Thymus (tissue), 11 donors: ENCODE data around the gene CFAP73. TPM values are rescaled to one million over a fixed set of nuclear protein-coding genes. Genes with fewer than 3 reads are reported as not detected.
A peak's percentile ranks its signal among the peaks of the same experiment; 100 is the strongest.

Source experiments
- DNase-seq, 9 donors: peaks; one replicate each; pipeline ENCODE4 v3.0.0-alpha.2; 2013; ENCODE audit warnings: low spot score in 9 of 9, low read depth in 6 of 9, missing footprints in 1 of 9
- H3K27ac ChIP-seq, 2 donors: one replicate each; pipeline ENCODE4 v1.5.1; 2013; ENCODE audit warnings: control low read depth in 1 of 2, low read depth in 1 of 2, low read length in 1 of 2, mild to moderate bottlenecking in 1 of 2, moderate library complexity in 1 of 2
- H3K27me3 ChIP-seq, 2 donors: one replicate each; pipeline ENCODE4 v1.5.1; 2013; ENCODE audit warnings: low read length in 1 of 2; ENCODE audit not compliant: control insufficient read depth in 2 of 2, insufficient read depth in 1 of 2
- H3K36me3 ChIP-seq, 2 donors: one replicate each; pipeline ENCODE4 v1.5.1; 2013; ENCODE audit warnings: low read length in 1 of 2, mild to moderate bottlenecking in 1 of 2, moderate library complexity in 1 of 2; ENCODE audit not compliant: control insufficient read depth in 2 of 2, insufficient read depth in 2 of 2
- H3K4me1 ChIP-seq, 2 donors: one replicate each; pipeline ENCODE4 v1.5.1; 2013; ENCODE audit warnings: low read length in 2 of 2; ENCODE audit not compliant: control insufficient read depth in 2 of 2, insufficient read depth in 2 of 2
- H3K4me3 ChIP-seq, 2 donors: one replicate each; pipeline ENCODE4 v1.5.1; 2013; ENCODE audit warnings: low read length in 2 of 2, control low read depth in 1 of 2, mild to moderate bottlenecking in 1 of 2
- H3K9me3 ChIP-seq, 2 donors: one replicate each; pipeline ENCODE4 v1.5.1; 2013; ENCODE audit warnings: low read length in 1 of 2, mild to moderate bottlenecking in 1 of 2; ENCODE audit not compliant: control insufficient read depth in 2 of 2, insufficient read depth in 1 of 2
- WGBS: extraction: QIAGEN DNeasy Blood & Tissue Kit; methylation state at CpG from one replicate; pipeline ENCODE4 v1.1.7; 2013; 5-methylcytosine and 5-hydroxymethylcytosine counted together
- polyA plus RNA-seq: library from polyadenylated mRNA; stranded (reverse); fragments of 200-250 nt; gene quantifications from one replicate; pipeline ENCODE4 v1.2.3, GENCODE V29; 2013
- total RNA-seq: library from RNA; stranded (reverse); fragments of 120-200 nt; gene quantifications from one replicate; pipeline ENCODE4 v1.2.4, GENCODE V29; 2013
- donor health status: healthy.

The CFAP73 gene
- total and polyA plus RNA-seq, 2 donors, result 0.28 to 0.73 TPM

DNA sequence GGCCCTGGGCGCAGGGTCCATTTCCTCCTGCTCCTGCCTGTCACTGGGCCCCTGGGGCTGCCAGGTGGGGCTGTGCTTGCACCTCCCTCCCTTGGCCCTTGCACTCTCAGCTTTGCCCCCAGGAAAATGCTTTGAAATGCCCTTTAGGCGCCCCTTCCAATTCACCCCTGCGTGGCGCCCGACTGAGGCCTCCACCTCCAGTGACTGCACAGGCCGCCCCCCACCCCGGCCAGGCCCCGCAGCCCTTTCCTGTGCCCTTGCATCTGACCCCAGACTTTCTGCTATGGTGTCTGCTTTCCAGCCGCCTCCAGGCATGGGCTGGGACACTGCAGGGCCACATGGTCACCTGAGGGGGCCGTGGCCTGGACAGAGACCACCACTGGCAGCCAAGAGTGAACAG lies 18.3 kb downstream of the CFAP73 start:
- no peak overlapping the region for H3K4me3 ChIP-seq
- H3K9me3 ChIP-seq, result no peaks in the 10 kb centered on the region
- H3K4me1 ChIP-seq, result peaks cover 0 to 1% of the 10 kb centered on the region in 2 donors
- peaks cover 86 to 90% of the 10 kb centered on the region in 2 donors for H3K36me3 ChIP-seq
- 98% methylated on average over 10 of the region's 10 CpGs for WGBS
- H3K27me3 ChIP-seq, result no peaks in the 10 kb centered on the region
- no peak for DNase-seq
- no peak overlapping the region for H3K27ac ChIP-seq

DNA sequence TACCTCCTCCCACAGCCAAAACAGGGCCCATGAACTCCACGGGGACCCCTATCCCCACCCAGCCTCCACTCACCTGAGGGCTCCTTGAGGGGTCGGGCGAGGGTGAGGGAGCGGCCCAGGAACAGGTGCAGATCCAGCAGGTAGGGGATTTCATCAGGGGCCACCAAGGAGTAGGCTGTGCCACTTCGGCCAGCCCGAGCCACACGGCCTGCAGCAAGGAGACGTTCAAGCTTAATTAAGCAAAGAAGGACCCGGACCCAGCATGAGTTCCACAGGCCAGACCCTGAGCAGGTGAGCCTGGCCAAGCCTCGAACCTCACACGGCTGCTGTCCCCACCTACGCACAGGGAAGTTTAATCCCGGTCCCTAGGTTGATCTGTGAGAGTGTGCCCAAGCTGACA lies 20.2 kb downstream of the CFAP73 start:
- 98% methylated on average over 13 of the region's 13 CpGs for WGBS
- Histone ChIP-seq H3K9me3 (no peaks in the 10 kb centered on the region), H3K4me3 (no peak overlapping the region), H3K27me3 (no peaks in the 10 kb centered on the region), H3K36me3 (peaks cover 91 to 92% of the 10 kb centered on the region in 2 donors), H3K4me1 (peaks cover 0 to 15% of the 10 kb centered on the region in 2 donors), H3K27ac (no peak overlapping the region)
- no peak for DNase-seq

DNA sequence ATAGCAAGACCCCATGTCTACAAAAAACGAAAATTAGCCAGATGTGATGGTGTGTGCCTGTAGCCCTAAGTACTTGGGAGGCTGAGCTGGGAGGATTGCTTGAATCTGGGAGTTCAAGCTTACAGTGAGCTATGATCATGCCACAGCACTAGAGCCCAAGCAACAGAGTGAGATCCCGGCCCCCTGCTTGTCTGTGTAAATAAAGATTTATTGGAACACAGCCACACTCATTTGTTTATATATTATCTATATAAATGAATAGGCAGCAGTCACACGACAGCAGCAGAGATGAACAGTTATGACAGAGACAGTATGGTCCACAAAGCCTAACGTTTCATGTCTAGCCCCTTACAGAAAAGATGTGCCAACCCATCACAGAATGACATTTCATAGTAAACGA lies 20.9 kb downstream of the CFAP73 start:
- no peak overlapping the region for H3K4me3 ChIP-seq
- no peaks in the 10 kb centered on the region for H3K27me3 ChIP-seq
- peaks cover 0 to 15% of the 10 kb centered on the region in 2 donors for H3K4me1 ChIP-seq
- WGBS, result 97% methylated on average over 5 of the region's 5 CpGs
- H3K27ac ChIP-seq, result no peak overlapping the region
- DNase-seq, result no peak
- peaks cover 89 to 91% of the 10 kb centered on the region in 2 donors for H3K36me3 ChIP-seq
- no peaks in the 10 kb centered on the region for H3K9me3 ChIP-seq

DNA sequence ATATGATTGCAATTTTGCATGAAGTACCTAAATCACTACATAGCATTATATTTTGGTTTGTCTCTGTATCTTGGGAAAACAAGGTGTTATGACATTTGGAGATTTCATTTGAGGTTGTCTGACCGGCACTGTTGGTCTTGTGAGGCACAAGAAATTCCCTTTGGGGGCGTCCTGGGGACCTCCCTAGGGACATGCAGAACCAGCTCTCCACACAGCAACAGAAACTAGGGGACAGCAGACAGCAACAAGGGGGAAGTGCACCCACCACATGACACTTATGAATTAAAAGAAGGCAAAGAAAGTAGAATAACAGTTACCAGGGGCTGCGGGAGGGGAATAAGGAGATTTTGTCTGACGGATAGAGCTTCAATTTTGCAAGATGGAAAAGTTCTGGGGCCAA lies 21.4 kb downstream of the CFAP73 start:
- H3K4me1 ChIP-seq, result peaks cover 0 to 15% of the 10 kb centered on the region in 2 donors
- H3K9me3 ChIP-seq, result no peaks in the 10 kb centered on the region
- DNase-seq, result no peak
- no peak overlapping the region for H3K27ac ChIP-seq
- H3K36me3 ChIP-seq, result peaks cover 85 to 88% of the 10 kb centered on the region in 2 donors
- H3K4me3 ChIP-seq, result no peak overlapping the region
- no peaks in the 10 kb centered on the region for H3K27me3 ChIP-seq
- WGBS, result 97% methylated on average over 4 of the region's 4 CpGs

DNA sequence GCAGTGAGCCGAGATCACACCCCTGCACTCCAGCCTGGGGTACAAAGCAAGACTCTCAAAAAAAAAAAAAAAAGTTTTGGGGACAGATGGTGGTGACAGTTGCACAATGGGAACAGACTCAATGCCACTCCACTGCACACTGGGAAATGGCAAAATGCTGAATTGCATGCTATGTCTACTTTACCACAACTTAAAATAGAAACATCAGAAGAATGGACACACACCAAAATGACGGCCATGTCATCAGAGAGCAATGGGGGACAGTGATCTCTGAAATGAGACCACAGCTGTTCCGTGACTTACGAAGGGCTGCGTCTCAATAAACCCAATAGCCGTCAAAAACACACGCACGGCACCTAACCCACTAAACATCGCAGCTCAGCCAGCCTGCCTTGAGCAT lies 22.0 kb downstream of the CFAP73 start:
- Histone ChIP-seq H3K4me1 (peaks cover 0 to 15% of the 10 kb centered on the region in 2 donors), H3K27me3 (no peaks in the 10 kb centered on the region), H3K4me3 (no peak overlapping the region), H3K36me3 (peaks cover 81 to 88% of the 10 kb centered on the region in 2 donors), H3K9me3 (no peaks in the 10 kb centered on the region), H3K27ac (no peak overlapping the region)
- DNase-seq, result no peak
- WGBS, result 96% methylated on average over 9 of the region's 9 CpGs

DNA sequence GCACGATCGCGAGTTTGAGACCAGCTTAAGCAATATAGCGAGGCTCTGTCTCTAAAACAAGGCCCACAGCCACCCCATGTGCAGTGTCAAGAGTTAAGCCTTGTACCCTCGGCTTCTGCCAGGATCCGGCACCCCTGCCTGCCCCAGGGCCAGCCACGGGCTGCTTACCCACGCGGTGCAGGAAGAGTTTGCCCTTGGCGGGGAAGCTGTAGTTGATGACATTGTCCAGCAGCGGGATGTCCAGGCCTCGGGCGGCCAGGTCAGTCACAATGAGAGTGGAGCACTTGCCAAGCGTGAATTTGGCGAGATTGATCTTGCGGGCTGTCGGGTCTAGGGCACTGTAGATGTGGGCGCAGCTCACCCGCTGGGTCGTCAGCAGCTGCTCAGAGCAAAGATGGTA lies 22.7 kb downstream of the CFAP73 start:
- Histone ChIP-seq H3K9me3 (peaks cover 0 to 2% of the 10 kb centered on the region in 2 donors), H3K27me3 (no peaks in the 10 kb centered on the region), H3K4me1 (peaks cover 0 to 15% of the 10 kb centered on the region in 2 donors), H3K36me3 (peaks cover 81 to 90% of the 10 kb centered on the region in 2 donors), H3K4me3 (no peak overlapping the region), H3K27ac (no peak overlapping the region)
- DNase-seq, result no peak
- WGBS, result 98% methylated on average over 20 of the region's 20 CpGs

DNA sequence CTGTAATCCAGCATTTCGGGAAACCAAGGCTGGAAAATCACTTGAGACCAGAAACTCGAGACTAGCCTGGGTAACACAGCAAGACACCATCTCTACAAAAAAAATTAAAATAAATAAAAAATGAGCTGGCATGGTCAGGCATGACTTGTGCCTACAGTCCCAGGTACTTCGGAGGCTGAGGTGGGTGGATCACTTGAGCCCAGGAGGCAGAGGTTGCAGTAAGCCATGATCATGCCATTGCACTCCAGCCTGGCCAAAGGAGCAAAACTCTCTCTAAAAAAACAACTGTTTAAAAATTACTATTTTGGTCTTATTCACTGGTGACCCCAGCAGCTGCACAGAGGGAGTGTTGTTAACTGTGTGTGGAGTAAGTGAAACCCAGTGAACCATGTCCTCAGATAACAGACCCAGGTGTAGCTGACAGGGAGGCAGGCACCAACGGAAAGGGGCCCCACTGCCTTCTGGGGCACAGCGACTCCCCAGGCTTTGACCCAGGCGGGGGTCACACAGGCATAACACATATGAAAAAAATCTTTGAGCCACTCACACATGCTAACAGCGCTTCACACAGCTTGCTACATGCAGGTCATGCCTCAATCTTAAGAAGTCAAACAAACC lies 23.7 kb downstream of the CFAP73 start:
- peaks cover 81 to 90% of the 10 kb centered on the region in 2 donors for H3K36me3 ChIP-seq
- 95% methylated on average over 7 of the region's 7 CpGs for WGBS

DNA sequence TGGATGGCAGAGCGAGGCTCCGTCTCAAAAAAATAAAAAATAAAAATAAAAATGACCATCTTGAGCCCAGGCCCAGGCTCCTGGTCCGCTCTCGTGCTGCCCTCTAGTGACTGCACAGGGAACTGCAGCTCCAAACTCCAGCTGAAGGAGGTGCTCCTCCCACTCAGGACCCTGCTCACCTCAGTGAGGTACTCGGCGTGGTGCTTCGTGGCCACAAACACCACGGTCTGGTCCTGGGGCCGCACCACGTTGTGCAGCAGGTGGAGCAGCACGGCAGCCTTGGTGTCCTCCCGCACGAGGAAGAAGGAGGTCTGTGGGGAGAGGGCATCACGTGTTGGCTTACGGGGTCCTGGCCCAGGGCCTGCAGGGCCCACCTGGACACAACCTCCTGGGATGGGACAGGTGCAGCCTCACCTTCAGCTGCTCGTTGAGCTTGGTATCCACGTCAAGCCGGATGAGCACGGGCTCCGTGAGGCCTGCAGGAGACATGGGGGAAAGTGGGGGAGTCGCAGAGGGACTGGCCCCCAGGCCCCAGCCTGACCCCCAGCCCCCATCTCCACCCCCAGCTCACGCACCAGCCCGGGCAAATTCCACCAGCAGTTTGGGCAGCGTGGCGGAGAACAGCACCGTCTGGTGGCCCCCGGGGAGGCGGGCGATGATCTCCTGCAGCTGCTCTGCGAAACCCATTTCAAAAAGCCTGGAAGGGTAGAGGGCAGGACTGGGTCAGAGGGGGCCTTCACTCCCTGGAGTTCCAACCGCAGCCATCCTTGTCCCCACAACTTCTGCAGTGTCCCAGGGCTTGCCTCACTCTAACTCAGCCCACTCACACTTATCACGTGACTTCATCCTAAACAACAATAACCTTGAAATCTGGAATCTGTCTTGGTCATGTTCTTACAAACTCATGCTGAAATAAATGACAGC lies 25.2 kb downstream of the CFAP73 start:
- no peak overlapping the region for H3K4me3 ChIP-seq
- peaks cover 0 to 6% of the 10 kb centered on the region in 2 donors for H3K9me3 ChIP-seq
- peak overlapping the region in 1 of 2 donors; percentile 37 for H3K27ac ChIP-seq
- 72% methylated on average over 32 of the region's 32 CpGs for WGBS
- peaks cover 76 to 90% of the 10 kb centered on the region in 2 donors for H3K36me3 ChIP-seq
- no peaks in the 10 kb centered on the region for H3K27me3 ChIP-seq
- peak in 6 of 9 donors; percentile 36 to 76 (median 64) for DNase-seq
- H3K4me1 ChIP-seq, result peaks cover 0 to 15% of the 10 kb centered on the region in 2 donors

More for the DNA sequence above, 23.7 kb downstream of the CFAP73 start:
- peak in 1 of 9 donors; percentile 35 for DNase-seq
- Histone ChIP-seq H3K4me1 (peaks cover 0 to 15% of the 10 kb centered on the region in 2 donors), H3K9me3 (peaks cover 0 to 3% of the 10 kb centered on the region in 2 donors), H3K27ac (peak overlapping the region in 1 of 2 donors; percentile 62), H3K4me3 (no peak overlapping the region), H3K27me3 (no peaks in the 10 kb centered on the region)

DNA sequence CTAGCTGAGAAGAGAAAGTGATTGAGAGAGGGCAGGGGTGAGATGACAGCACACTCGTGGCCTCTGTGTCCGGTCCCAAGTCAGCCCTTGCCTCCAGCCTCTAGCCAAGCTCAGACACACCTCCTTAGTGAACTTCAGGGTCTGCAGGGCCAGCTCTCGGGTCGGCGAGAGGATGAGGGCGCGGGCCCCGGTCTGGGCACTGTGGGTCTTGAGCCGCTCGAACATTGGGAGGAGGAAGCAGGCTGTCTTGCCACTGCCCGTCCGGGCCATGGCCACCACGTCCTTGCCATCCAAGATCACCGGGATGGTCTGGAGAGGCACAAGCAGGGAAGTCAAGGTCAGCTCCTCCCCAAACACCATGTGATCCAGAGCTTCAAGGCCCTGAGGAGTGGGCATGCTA lies 29.5 kb downstream of the CFAP73 start:
- Histone ChIP-seq H3K27ac (no peak overlapping the region), H3K4me3 (no peak overlapping the region), H3K9me3 (peaks cover 0 to 6% of the 10 kb centered on the region in 2 donors), H3K36me3 (peaks cover 56 to 64% of the 10 kb centered on the region in 2 donors), H3K27me3 (no peaks in the 10 kb centered on the region), H3K4me1 (peaks cover 3 to 4% of the 10 kb centered on the region in 2 donors)
- 96% methylated on average over 14 of the region's 14 CpGs for WGBS
- no peak for DNase-seq
